ENCODE results near the gene WDR17. TPM values are rescaled to one million over a fixed set of nuclear protein-coding genes. Genes with fewer than 3 reads are reported as not detected.
"Not testable (repeated sequence)": the region's sequence is repeated elsewhere in the genome, so short reads cannot be mapped to it uniquely, and the experiment has no call there.

Gene WDR17
- total RNA-seq, 1 experiment from 2014 or later: 7.6 TPM

DNA sequence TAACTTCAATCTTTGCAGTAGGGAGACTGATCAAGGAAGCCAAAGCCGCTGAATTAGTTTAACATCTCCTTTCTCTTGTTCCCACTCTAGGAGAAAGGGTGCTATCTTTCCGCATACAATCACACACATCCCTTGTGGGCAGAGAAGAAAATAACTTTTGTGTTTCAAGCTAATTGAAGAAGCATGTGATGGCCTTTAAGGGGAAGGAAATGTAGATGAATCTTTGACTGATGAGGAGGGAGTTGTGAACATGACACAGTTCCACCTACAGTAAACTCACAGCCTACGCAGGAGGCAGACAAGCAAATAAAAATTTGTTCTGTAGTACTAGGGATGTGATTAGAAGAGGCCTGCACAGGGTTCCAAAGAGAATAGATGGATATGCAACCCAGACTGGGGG, 144.5 kb downstream of the WDR17 start:
- Mint-ChIP-seq H3K9me3 (ENCODE audit: low read depth, unreplicated experiment) (no peaks in the 10 kb centered on the region), H3K4me3 (ENCODE audit: low read depth, unreplicated experiment) (no peak overlapping the region), H3K27me3 (ENCODE audit: unreplicated experiment) (peaks cover 21% of the 10 kb centered on the region), H3K36me3 (ENCODE audit: insufficient read depth, unreplicated experiment) (no peaks in the 10 kb centered on the region), H3K4me1 (ENCODE audit: low read depth, unreplicated experiment) (no peaks in the 10 kb centered on the region), H3K27ac (ENCODE audit: unreplicated experiment) (no peak overlapping the region)
- BruUV-seq (replicated peaks): no TSS peak
- TF ChIP-seq, protein P1, sequence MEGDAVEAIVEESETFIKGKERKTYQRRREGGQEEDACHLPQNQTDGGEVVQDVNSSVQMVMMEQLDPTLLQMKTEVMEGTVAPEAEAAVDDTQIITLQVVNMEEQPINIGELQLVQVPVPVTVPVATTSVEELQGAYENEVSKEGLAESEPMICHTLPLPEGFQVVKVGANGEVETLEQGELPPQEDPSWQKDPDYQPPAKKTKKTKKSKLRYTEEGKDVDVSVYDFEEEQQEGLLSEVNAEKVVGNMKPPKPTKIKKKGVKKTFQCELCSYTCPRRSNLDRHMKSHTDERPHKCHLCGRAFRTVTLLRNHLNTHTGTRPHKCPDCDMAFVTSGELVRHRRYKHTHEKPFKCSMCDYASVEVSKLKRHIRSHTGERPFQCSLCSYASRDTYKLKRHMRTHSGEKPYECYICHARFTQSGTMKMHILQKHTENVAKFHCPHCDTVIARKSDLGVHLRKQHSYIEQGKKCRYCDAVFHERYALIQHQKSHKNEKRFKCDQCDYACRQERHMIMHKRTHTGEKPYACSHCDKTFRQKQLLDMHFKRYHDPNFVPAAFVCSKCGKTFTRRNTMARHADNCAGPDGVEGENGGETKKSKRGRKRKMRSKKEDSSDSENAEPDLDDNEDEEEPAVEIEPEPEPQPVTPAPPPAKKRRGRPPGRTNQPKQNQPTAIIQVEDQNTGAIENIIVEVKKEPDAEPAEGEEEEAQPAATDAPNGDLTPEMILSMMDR (IDR thresholded peaks at IDR 0.05; ENCODE audit: unreplicated experiment): no peak
- intact Hi-C loops (cut with micrococcal nuclease; ENCODE audit: unreplicated experiment): no loop called here
- DNase-seq: no peak
- CTCF ChIA-PET: no interaction called here

- H3K36me3 Mint-ChIP-seq (ENCODE audit: insufficient read depth, unreplicated experiment): no peaks in the 10 kb centered on the region
- no TSS peak for BruUV-seq (replicated peaks)
Observed at GRCh38 chr4:176210579-176211296, 145.1 kb downstream of the WDR17 start.

GRCh38 chr4:176212351-176212750, 146.7 kb downstream of the WDR17 start:
- BruUV-seq (replicated peaks); CTCF ChIA-PET; H3K27me3 Mint-ChIP-seq (ENCODE audit: unreplicated experiment); H3K4me3 Mint-ChIP-seq (ENCODE audit: low read depth, unreplicated experiment); DNase-seq; intact Hi-C loops (cut with micrococcal nuclease; ENCODE audit: unreplicated experiment); H3K4me1 Mint-ChIP-seq (ENCODE audit: low read depth, unreplicated experiment); H3K36me3 Mint-ChIP-seq (ENCODE audit: insufficient read depth, unreplicated experiment); H3K9me3 Mint-ChIP-seq (ENCODE audit: low read depth, unreplicated experiment); H3K27ac Mint-ChIP-seq (ENCODE audit: unreplicated experiment): not testable (repeated sequence)

More at GRCh38 chr4:176210579-176211296, 145.1 kb downstream of the WDR17 start:
- Mint-ChIP-seq H3K4me1 (ENCODE audit: low read depth, unreplicated experiment) (no peaks in the 10 kb centered on the region), H3K27me3 (ENCODE audit: unreplicated experiment) (peaks cover 17% of the 10 kb centered on the region), H3K27ac (ENCODE audit: unreplicated experiment) (no peak overlapping the region), H3K4me3 (ENCODE audit: low read depth, unreplicated experiment) (no peak overlapping the region), H3K9me3 (ENCODE audit: low read depth, unreplicated experiment) (no peaks in the 10 kb centered on the region)
- CTCF ChIA-PET: interaction anchor here (0.7 kb wide), 1 partner anchor 25 kb away, joined by 6 read pairs; no protein-coding TSS in a partner anchor
- TF ChIP-seq, protein P1 (IDR thresholded peaks at IDR 0.05; ENCODE audit: unreplicated experiment): no peak
- no peak for DNase-seq
- intact Hi-C loops (cut with micrococcal nuclease; ENCODE audit: unreplicated experiment): no loop called here

GRCh38 chr4:176217510-176217909, 151.9 kb downstream of the WDR17 start:
- no peak for DNase-seq
- CTCF ChIA-PET: no interaction called here
- TF ChIP-seq, protein P1 (IDR thresholded peaks at IDR 0.05; ENCODE audit: unreplicated experiment): no peak
- intact Hi-C loops (cut with micrococcal nuclease; ENCODE audit: unreplicated experiment): no loop called here
- no peaks in the 10 kb centered on the region for H3K36me3 Mint-ChIP-seq (ENCODE audit: insufficient read depth, unreplicated experiment)
- no peaks in the 10 kb centered on the region for H3K9me3 Mint-ChIP-seq (ENCODE audit: low read depth, unreplicated experiment)
- no peak overlapping the region for H3K4me3 Mint-ChIP-seq (ENCODE audit: low read depth, unreplicated experiment)
- no peaks in the 10 kb centered on the region for H3K27me3 Mint-ChIP-seq (ENCODE audit: unreplicated experiment)
- no peak overlapping the region for H3K27ac Mint-ChIP-seq (ENCODE audit: unreplicated experiment)
- BruUV-seq (replicated peaks): no TSS peak
- no peaks in the 10 kb centered on the region for H3K4me1 Mint-ChIP-seq (ENCODE audit: low read depth, unreplicated experiment)

DNA sequence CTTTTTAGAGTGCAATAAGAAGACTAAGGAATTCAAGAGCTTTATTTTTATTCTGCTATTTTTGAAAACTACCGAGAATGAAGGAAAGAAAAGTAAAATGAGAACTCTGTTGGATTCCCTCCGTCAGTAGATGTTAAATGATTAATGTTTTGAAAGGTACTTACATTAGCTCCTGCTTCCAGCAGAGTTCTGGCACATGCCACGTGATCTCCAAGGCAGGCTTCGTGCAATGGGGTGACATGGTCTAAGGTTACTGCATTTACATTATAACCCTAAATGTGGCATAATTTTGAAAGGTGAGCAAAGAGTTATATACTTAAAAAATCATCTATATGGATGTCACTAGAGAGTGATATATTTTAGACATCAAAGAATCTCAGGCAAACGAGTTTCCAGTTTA, 156.5 kb downstream of the WDR17 start:
- H3K4me3 Mint-ChIP-seq (ENCODE audit: low read depth, unreplicated experiment): no peak overlapping the region
- CTCF ChIA-PET: no interaction called here
- H3K9me3 Mint-ChIP-seq (ENCODE audit: low read depth, unreplicated experiment): no peaks in the 10 kb centered on the region
- BruUV-seq (replicated peaks): no TSS peak
- no peak overlapping the region for H3K27ac Mint-ChIP-seq (ENCODE audit: unreplicated experiment)
- no peaks in the 10 kb centered on the region for H3K36me3 Mint-ChIP-seq (ENCODE audit: insufficient read depth, unreplicated experiment)
- no peaks in the 10 kb centered on the region for H3K27me3 Mint-ChIP-seq (ENCODE audit: unreplicated experiment)
- no peak for DNase-seq
- H3K4me1 Mint-ChIP-seq (ENCODE audit: low read depth, unreplicated experiment): no peaks in the 10 kb centered on the region
- TF ChIP-seq, protein P1 (IDR thresholded peaks at IDR 0.05; ENCODE audit: unreplicated experiment): no peak
- intact Hi-C loops (cut with micrococcal nuclease; ENCODE audit: unreplicated experiment): no loop called here
